Epithelial cell of esophagus (primary cell): ENCODE measurements around the gene AADACL2.

ENCODE experiments used
- DNase-seq: peaks from one replicate; pipeline ENCODE4 v3.0.0; 2010; ENCODE audit warnings: low read depth
- H3K4me3 ChIP-seq: 2 replicates; pipeline ENCODE4 v1.5.1; 2011; ENCODE audit warnings: mild to moderate bottlenecking, low read length, control low read depth
- CTCF ChIP-seq: IDR thresholded peaks from 2 replicates; pipeline ENCODE4 v1.5.1; 2011; ENCODE audit warnings: low read depth, mild to moderate bottlenecking, low read length, control low read depth, inconsistent platforms; ENCODE audit not compliant: insufficient read depth; ENCODE audit errors: missing control alignments

Gene AADACL2

GRCh38 chr3:151770956-151771355 lies 37.2 kb downstream of the AADACL2 start:
- H3K4me3 ChIP-seq, result no peak overlapping the region
- no peak for DNase-seq

DNA sequence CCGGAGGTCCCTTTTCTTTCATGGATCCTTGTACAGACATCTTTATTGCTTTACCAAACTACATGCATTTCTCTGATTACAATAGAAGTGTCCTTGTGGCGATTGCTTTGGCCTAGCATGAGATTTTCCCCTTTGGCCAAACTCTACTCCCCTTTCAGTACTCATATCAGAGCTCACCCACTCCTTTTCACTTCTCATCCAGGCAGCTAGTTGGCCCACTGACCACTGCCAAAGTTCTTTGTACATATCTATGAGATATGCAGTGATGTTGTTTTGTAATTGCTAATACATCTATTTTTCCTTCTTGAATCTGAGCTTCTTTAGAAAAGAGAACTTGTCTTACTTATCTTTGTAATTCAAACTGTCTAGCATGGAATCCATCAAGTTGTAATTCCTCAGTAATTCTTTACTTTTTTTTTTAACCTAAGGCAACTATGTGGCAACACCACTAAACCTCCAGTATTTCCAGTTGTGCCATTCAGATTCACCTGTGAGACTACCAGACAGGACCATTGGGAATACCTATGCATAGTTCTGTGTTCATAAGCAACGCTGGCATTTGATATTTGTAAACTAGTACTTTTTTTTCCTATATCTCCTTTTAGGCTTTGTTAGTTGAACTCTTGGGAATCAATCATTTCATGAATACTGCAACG lies 39.2 kb downstream of the AADACL2 start:
- peak; percentile 55 for DNase-seq
- no peak overlapping the region for H3K4me3 ChIP-seq
- TF ChIP-seq CTCF, result no peak

More at GRCh38 chr3:151770956-151771355, 37.2 kb downstream of the AADACL2 start:
- no peak for TF ChIP-seq CTCF

- DNase-seq, result no peak
- no peak overlapping the region for H3K4me3 ChIP-seq
- TF ChIP-seq CTCF, result no peak
Measured at GRCh38 chr3:151774235-151774634, 40.5 kb downstream of the AADACL2 start.

- no peak overlapping the region for H3K4me3 ChIP-seq
- no peak for DNase-seq
- TF ChIP-seq CTCF, result no peak
Measured at GRCh38 chr3:151774910-151775309, 41.2 kb downstream of the AADACL2 start.

DNA sequence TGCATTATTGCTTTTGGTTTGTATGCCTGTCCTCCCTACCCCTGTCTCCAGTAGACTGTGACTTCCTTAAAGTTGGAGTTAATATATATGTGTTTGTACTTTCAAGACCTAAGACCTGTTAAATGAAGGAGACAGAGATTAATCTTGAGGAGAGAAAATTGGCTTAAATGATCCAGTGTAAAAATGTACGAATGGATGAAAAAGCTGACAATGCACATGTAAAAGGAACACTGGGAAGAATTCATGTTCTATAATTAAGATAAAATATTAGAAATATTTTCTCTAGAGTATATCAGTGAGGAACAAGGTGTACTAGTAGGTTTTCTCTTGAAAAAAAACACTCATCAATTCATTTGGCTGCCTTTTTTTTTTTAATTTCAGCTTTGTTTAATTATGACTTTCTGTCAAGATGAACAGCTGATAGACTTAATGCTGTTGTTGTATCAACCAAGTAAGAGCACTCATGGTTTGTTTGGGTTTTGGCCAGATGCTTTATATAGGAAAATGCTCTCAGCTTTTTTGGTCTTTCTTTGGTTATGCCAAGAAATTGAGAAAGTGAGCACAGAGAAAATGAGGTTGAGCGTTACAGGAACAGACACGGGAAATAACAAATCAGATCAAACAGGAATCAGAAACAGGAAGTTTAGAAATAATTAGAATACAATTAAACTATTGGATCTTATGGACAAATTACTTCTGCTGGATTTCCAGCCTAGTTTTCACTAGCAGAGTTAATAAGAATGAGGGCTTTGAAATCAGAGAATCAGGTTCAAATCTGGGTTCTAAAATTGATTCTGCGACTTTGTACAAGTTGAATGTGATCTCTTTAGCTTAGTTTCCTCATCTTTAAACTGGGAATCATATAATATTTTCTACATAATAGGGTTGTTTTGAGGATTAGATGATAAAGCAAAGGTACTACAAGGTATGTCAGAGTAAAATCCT lies 41.9 kb downstream of the AADACL2 start:
- no peak for TF ChIP-seq CTCF
- no peak overlapping the region for H3K4me3 ChIP-seq
- no peak for DNase-seq

GRCh38 chr3:151776259-151776740 lies 42.6 kb downstream of the AADACL2 start:
- H3K4me3 ChIP-seq, result no peak overlapping the region
- TF ChIP-seq CTCF, result no peak
- no peak for DNase-seq
